Activated naive CD4-positive, alpha-beta T cell treated with anti-CD3 and anti-CD28 coated beads, Interleukin-2, amount 50 U/mL, for 24 hours (primary cell): Measurements from ENCODE around the gene ZNF200.
"Not testable (repeated sequence)": the region's sequence is repeated elsewhere in the genome, so short reads cannot be mapped to it uniquely, and the experiment has no call there.

Experiments
- H3K27ac Mint-ChIP-seq: one replicate; pipeline ENCODE4 v1.8.0; 2021; ENCODE audit warnings: mild to moderate bottlenecking, mixed read lengths
- H3K27me3 Mint-ChIP-seq: one replicate; pipeline ENCODE4 v1.8.0; 2021; ENCODE audit warnings: mixed read lengths
- H3K36me3 Mint-ChIP-seq: one replicate; pipeline ENCODE4 v1.8.0; 2021; ENCODE audit warnings: mixed read lengths
- H3K4me1 Mint-ChIP-seq: one replicate; pipeline ENCODE4 v1.8.0; 2021; ENCODE audit warnings: mixed read lengths
- H3K4me3 Mint-ChIP-seq: one replicate; pipeline ENCODE4 v1.8.0; 2021; ENCODE audit warnings: mild to moderate bottlenecking, mixed read lengths
- H3K9me3 Mint-ChIP-seq: one replicate; pipeline ENCODE4 v1.8.0; 2021; ENCODE audit warnings: mixed read lengths

The ZNF200 gene

GRCh38 chr16:3193221-3194212, 41.4 kb downstream of the ZNF200 start:
- H3K27me3 Mint-ChIP-seq, result peaks cover 36% of the 10 kb centered on the region
- H3K4me1 Mint-ChIP-seq, result peaks cover 21% of the 10 kb centered on the region
- H3K27ac Mint-ChIP-seq, result no peak overlapping the region
- H3K4me3 Mint-ChIP-seq, result no peak overlapping the region
- H3K36me3 Mint-ChIP-seq, result peaks cover 3% of the 10 kb centered on the region
- no peaks in the 10 kb centered on the region for H3K9me3 Mint-ChIP-seq

- Mint-ChIP-seq H3K27ac (no peak overlapping the region), H3K4me3 (no peak overlapping the region), H3K9me3 (no peaks in the 10 kb centered on the region), H3K4me1 (peaks cover 30% of the 10 kb centered on the region), H3K27me3 (peaks cover 43% of the 10 kb centered on the region), H3K36me3 (peaks cover 3% of the 10 kb centered on the region)
Measured at GRCh38 chr16:3192476-3193019, 42.4 kb downstream of the ZNF200 start.

DNA sequence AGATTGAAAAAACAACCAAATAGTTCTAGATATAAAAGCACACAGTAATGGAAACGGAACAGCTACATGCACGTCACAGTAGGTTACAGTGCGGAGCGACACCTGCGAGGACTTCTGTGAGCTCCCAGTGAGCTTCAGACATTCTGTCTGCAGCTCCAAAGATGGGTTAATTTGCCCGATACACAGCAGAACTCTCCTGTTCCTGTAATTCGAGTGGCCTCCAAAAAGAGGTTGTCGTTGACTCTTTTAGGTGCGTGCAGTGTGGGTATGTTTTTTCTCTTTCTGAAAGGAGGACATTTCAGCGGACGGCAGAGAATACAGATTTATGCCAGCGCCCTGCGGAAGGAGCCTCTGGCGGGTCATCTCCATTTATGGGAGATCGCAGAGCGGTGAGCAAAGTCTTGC, 44.0 kb downstream of the ZNF200 start:
- peak overlapping the region; percentile 66 for H3K4me3 Mint-ChIP-seq
- peaks cover 33% of the 10 kb centered on the region for H3K4me1 Mint-ChIP-seq
- peaks cover 3% of the 10 kb centered on the region for H3K36me3 Mint-ChIP-seq
- H3K27me3 Mint-ChIP-seq, result peaks cover 51% of the 10 kb centered on the region
- H3K27ac Mint-ChIP-seq, result peak overlapping the region; percentile 59
- H3K9me3 Mint-ChIP-seq, result no peaks in the 10 kb centered on the region

- Mint-ChIP-seq H3K4me3 (peak overlapping the region; percentile 79), H3K9me3 (no peaks in the 10 kb centered on the region), H3K4me1 (peaks cover 33% of the 10 kb centered on the region), H3K27me3 (peaks cover 53% of the 10 kb centered on the region), H3K27ac (peak overlapping the region; percentile 93), H3K36me3 (peaks cover 3% of the 10 kb centered on the region)
Measured at GRCh38 chr16:3189869-3190268, 45.1 kb downstream of the ZNF200 start.

- Mint-ChIP-seq H3K4me1 (peaks cover 31% of the 10 kb centered on the region), H3K9me3 (no peaks in the 10 kb centered on the region), H3K36me3 (peaks cover 3% of the 10 kb centered on the region), H3K27ac (peak overlapping the region; percentile 94), H3K4me3 (peak overlapping the region; percentile 79), H3K27me3 (peaks cover 48% of the 10 kb centered on the region)
Measured at GRCh38 chr16:3188925-3189825, 45.8 kb downstream of the ZNF200 start.

GRCh38 chr16:3188675-3188924, 46.4 kb downstream of the ZNF200 start:
- Mint-ChIP-seq H3K27me3 (peaks cover 49% of the 10 kb centered on the region), H3K36me3 (peaks cover 5% of the 10 kb centered on the region), H3K4me1 (peaks cover 35% of the 10 kb centered on the region), H3K9me3 (no peaks in the 10 kb centered on the region), H3K27ac (no peak overlapping the region), H3K4me3 (peak overlapping the region; percentile 79)

- peaks cover 54% of the 10 kb centered on the region for H3K27me3 Mint-ChIP-seq
- H3K27ac Mint-ChIP-seq, result peak within 1 kb of the TSS; percentile 94
- H3K4me3 Mint-ChIP-seq, result peak within 1 kb of the TSS; percentile 80
- H3K4me1 Mint-ChIP-seq, result peaks cover 40% of the 10 kb centered on the region
- H3K36me3 Mint-ChIP-seq, result peaks cover 5% of the 10 kb centered on the region
- no peaks in the 10 kb centered on the region for H3K9me3 Mint-ChIP-seq
Measured at GRCh38 chr16:3187798-3188674, 46.9 kb downstream of the ZNF200 start, which contains the start of gene OR1F1. Gene OR1F1 (plus strand): TSS chr16:3188204.

- H3K27ac Mint-ChIP-seq, result peak overlapping the region; percentile 37
- H3K4me1 Mint-ChIP-seq, result peaks cover 46% of the 10 kb centered on the region
- H3K36me3 Mint-ChIP-seq, result peaks cover 7% of the 10 kb centered on the region
- no peaks in the 10 kb centered on the region for H3K9me3 Mint-ChIP-seq
- H3K27me3 Mint-ChIP-seq, result peaks cover 58% of the 10 kb centered on the region
- no peak overlapping the region for H3K4me3 Mint-ChIP-seq
Measured at GRCh38 chr16:3186946-3187690, 47.8 kb downstream of the ZNF200 start.

DNA sequence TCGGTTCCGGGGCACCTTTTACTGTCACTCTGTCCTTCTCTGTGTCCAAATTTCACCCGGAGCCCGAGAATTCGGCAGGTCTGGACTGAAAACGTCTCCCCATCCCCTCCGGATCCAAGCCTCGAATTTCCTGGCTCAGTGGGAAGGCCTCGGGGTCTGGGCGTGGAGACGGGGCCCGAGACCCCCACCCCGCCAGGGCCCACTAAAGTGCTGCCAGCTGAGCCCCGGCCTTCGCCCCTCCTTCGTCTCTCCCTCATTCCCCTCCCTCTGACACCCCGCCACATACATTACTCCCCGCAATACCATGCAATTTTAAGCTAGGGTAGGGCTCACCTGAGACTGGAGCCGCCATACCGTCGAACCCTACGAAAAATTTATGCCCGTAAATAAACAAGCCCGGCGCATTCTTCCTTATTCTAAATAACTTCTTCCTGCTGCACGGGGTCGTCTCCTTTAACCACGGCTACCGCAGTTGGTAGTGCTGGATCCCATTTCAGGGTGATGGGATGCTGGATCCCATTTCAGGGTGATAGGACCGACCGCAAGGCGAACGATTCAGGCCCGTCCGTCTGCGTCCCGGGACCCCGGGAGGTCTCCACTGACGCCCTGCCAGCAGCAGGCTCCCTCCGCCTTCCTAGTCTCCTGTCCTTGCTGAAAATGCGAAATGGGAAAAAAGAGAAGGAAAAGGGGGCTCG, 51.4 kb downstream of the ZNF200 start:
- H3K4me3 Mint-ChIP-seq, result peak overlapping the region; percentile 82
- peaks cover 6% of the 10 kb centered on the region for H3K36me3 Mint-ChIP-seq
- peak overlapping the region; percentile 87 for H3K27ac Mint-ChIP-seq
- no peaks in the 10 kb centered on the region for H3K9me3 Mint-ChIP-seq
- peaks cover 57% of the 10 kb centered on the region for H3K27me3 Mint-ChIP-seq
- H3K4me1 Mint-ChIP-seq, result peaks cover 31% of the 10 kb centered on the region

GRCh38 chr16:3182608-3183444, 52.1 kb downstream of the ZNF200 start:
- peaks cover 25% of the 10 kb centered on the region for H3K4me1 Mint-ChIP-seq
- no peaks in the 10 kb centered on the region for H3K9me3 Mint-ChIP-seq
- H3K27me3 Mint-ChIP-seq, result peaks cover 53% of the 10 kb centered on the region
- peak overlapping the region; percentile 82 for H3K4me3 Mint-ChIP-seq
- peaks cover 6% of the 10 kb centered on the region for H3K36me3 Mint-ChIP-seq
- peak overlapping the region; percentile 98 for H3K27ac Mint-ChIP-seq

DNA sequence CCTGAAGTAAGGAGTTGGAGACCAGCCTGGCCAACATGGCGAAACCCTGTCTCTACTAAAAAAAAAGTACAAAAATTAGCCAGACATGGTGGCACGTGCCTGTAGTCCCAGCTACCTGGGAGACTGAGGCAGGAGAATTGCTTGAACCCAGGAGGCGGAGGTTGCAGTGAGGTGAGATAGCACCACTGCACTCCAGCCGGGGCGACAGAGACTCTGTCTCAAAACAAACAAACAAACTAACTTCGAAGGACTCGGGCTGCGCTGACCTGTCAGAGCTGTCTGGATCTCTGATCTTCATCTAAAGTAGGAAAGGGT, 52.7 kb downstream of the ZNF200 start:
- Mint-ChIP-seq H3K27ac (peak overlapping the region; percentile 98), H3K4me3 (peak overlapping the region; percentile 77), H3K4me1 (peaks cover 19% of the 10 kb centered on the region), H3K27me3 (peaks cover 51% of the 10 kb centered on the region)
- not testable (repeated sequence) for H3K9me3 Mint-ChIP-seq, H3K36me3 Mint-ChIP-seq

GRCh38 chr16:3180445-3180878, 54.5 kb downstream of the ZNF200 start:
- H3K36me3 Mint-ChIP-seq, result peaks cover 6% of the 10 kb centered on the region
- no peak overlapping the region for H3K4me3 Mint-ChIP-seq
- peaks cover 19% of the 10 kb centered on the region for H3K4me1 Mint-ChIP-seq
- no peak overlapping the region for H3K27ac Mint-ChIP-seq
- H3K9me3 Mint-ChIP-seq, result no peaks in the 10 kb centered on the region
- peaks cover 54% of the 10 kb centered on the region for H3K27me3 Mint-ChIP-seq

DNA sequence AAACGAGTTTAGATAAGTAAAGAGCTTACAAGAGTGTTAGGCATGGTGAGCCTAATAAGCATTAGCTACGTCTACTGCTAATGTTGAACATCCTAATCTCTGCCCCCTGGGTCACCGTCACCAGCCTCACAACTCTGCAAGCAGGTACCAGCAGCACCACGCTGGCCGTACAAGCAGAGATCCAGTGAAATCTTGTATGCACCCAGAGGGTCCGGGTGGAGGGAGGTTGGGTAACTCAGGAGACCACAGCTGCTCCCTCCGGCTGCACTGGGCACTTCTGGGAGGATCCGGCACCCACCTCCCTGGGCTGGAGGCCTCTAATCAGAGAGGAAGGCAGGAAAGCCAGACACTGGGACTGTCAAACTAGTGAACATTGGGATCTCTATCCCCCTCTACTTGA, 55.3 kb downstream of the ZNF200 start:
- Mint-ChIP-seq H3K4me1 (peaks cover 19% of the 10 kb centered on the region), H3K36me3 (peaks cover 6% of the 10 kb centered on the region), H3K27ac (no peak overlapping the region), H3K27me3 (peaks cover 54% of the 10 kb centered on the region), H3K4me3 (no peak overlapping the region), H3K9me3 (no peaks in the 10 kb centered on the region)
